Neural cell (in vitro differentiated cells): ENCODE measurements around the gene LRBA.

Experiments used
- CTCF ChIP-seq: fragments of 450-650 bp; IDR thresholded peaks from 2 replicates; pipeline ENCODE4 v1.5.1; 2014; ENCODE audit warnings: antibody characterized with exemption, mild to moderate bottlenecking, moderate library complexity; ENCODE audit not compliant: poor library complexity, severe bottlenecking
- EZH2 ChIP-seq: fragments of 200-600, 300-800 bp; shearing (Covaris generic), sonication (generic); IDR thresholded peaks from 2 replicates; pipeline ENCODE4 v1.6.1; 2014; ENCODE audit warnings: antibody characterized with exemption, low read length, borderline replicate concordance, mild to moderate bottlenecking; ENCODE audit not compliant: insufficient read depth, poor library complexity, severe bottlenecking
- POLR2AphosphoS5 ChIP-seq: IDR thresholded peaks from 2 replicates; pipeline ENCODE4 v1.6.1; 2012

GRCh38 chr4:150619042-150619441 is 396.0 kb downstream of the LRBA start:
- TF ChIP-seq CTCF (no peak), EZH2 (no peak), POLR2AphosphoS5 (no peak)
